Measurements from ENCODE around the gene OR2AE1. TPM values are rescaled to one million over a fixed set of nuclear protein-coding genes. Genes with fewer than 3 reads are reported as not detected.

OR2AE1 gene
- total RNA-seq, 6 donors from 2014 or later, result 0.59 to 0.67 TPM; not detected in 4

DNA sequence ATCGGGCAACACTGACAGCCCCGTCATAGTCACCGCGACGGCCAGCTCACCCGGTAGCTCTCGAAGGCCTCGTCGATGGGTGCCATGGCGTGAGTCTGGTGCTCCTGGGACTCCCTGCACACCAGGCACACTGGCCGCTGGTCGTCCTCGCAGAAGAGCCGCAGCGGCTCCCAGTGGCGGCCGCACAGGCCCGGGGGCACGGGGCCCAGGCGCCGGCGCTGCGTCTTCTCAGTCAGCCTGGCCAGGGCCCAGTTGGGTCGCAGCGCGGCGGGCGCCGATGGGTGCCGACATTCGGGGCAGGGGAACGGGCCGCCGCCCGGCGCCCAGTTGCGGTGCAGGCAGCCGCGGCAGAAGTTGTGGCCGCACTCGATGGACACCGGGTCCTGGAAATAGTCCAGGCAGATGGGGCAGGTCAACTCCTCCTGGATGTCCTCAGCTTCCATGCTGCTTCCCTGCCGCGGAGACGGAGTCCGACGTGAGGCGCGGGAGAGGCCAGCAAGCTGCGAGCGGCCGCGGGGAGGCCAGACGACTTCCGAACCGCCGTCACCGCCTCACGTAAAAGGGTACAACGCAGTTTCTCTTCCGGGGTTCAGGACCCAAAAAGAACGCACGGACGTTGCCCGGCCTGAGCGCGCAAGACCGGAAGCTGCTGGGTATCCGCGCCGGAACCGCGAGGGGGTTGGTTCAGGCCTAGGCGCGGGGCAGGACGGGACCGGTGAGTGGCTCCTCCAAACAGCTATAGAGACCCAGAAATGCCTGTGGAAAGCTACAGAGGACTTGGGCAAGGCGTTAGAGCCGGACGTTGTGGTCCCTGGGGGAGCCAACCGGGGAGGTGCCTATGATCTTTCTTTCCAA lies 42.4 kb upstream of the OR2AE1 start, which contains the start of gene TRIM4:
Gene TRIM4, minus strand, starts transcription at position 572 of the 855 bp plus-strand sequence. Its CDS starts 129 bp downstream, at position 443.
- H3K4me1 ChIP-seq, result peaks cover 37 to 51% (median 38%) of the 10 kb centered on the region in 4 donors
- peak; percentile 94 to 95 for DNase-seq
- peak; percentile 99 for ATAC-seq (ENCODE audit: low FRiP score in 2 of 2)
- peaks cover 0 to 19% (median 3%) of the 10 kb centered on the region in 4 donors for H3K36me3 ChIP-seq
- H3K4me3 ChIP-seq, result peak within 1 kb of the TSS; percentile 84 to 92 (median 89)
- no peaks in the 10 kb centered on the region for H3K9me3 ChIP-seq
- WGBS, 2 donors, result 1 to 3% methylated on average over 32 to 36 of the region's 81 CpGs
- peak within 1 kb of the TSS; percentile 94 to 98 (median 96) for H3K27ac ChIP-seq
- H3K27me3 ChIP-seq, result no peaks in the 10 kb centered on the region
- peak; percentile 86 to 94 for TF ChIP-seq POLR2AphosphoS5 (IDR thresholded peaks at IDR 0.05)
- TF ChIP-seq POLR2A (IDR thresholded peaks at IDR 0.05), result peak; percentile 59 to 93 (median 86)
- TF ChIP-seq EP300 (IDR thresholded peaks at IDR 0.05), result peak in 1 of 4 donors; percentile 55
- TF ChIP-seq, protein P1, sequence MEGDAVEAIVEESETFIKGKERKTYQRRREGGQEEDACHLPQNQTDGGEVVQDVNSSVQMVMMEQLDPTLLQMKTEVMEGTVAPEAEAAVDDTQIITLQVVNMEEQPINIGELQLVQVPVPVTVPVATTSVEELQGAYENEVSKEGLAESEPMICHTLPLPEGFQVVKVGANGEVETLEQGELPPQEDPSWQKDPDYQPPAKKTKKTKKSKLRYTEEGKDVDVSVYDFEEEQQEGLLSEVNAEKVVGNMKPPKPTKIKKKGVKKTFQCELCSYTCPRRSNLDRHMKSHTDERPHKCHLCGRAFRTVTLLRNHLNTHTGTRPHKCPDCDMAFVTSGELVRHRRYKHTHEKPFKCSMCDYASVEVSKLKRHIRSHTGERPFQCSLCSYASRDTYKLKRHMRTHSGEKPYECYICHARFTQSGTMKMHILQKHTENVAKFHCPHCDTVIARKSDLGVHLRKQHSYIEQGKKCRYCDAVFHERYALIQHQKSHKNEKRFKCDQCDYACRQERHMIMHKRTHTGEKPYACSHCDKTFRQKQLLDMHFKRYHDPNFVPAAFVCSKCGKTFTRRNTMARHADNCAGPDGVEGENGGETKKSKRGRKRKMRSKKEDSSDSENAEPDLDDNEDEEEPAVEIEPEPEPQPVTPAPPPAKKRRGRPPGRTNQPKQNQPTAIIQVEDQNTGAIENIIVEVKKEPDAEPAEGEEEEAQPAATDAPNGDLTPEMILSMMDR (IDR thresholded peaks at IDR 0.05), result peak in 5 of 6 experiments; percentile 15 to 47 (median 29)

DNA sequence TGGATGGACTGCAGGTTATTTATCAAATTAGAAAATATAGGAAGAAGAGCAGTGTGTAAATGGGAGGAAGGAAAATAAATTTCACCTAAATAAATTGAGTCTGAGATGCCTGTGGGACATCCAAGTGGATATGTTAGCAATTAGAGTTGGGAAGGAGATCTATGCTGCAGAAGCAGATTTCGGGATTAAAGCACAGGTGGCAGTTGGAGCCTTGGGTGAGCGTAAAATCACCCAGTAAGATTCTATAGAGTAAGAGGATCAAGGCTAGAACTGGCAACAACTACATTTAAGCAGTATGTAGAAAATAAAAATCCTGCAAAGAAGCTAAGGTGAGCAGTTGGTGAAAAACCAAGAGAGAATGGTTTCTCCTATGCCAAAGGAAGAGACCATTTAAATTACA lies 34.1 kb upstream of the OR2AE1 start:
- WGBS, 2 donors, result 94 to 100% methylated on average over 2 of the region's 2 CpGs
- no peak overlapping the region for H3K4me3 ChIP-seq
- DNase-seq, result no peak
- peaks cover 11 to 46% (median 37%) of the 10 kb centered on the region in 4 donors for H3K36me3 ChIP-seq
- peaks cover 2 to 20% (median 8%) of the 10 kb centered on the region in 4 donors for H3K4me1 ChIP-seq
- no peaks in the 10 kb centered on the region for H3K27me3 ChIP-seq
- ATAC-seq (ENCODE audit: low FRiP score in 2 of 2), result no peak
- H3K9me3 ChIP-seq, result no peaks in the 10 kb centered on the region
- TF ChIP-seq EP300 (IDR thresholded peaks at IDR 0.05), result no peak
- TF ChIP-seq, protein P1 (IDR thresholded peaks at IDR 0.05), result no peak
- TF ChIP-seq POLR2A (IDR thresholded peaks at IDR 0.05), result no peak
- no peak for TF ChIP-seq POLR2AphosphoS5 (IDR thresholded peaks at IDR 0.05)
- H3K27ac ChIP-seq, result no peak overlapping the region

DNA sequence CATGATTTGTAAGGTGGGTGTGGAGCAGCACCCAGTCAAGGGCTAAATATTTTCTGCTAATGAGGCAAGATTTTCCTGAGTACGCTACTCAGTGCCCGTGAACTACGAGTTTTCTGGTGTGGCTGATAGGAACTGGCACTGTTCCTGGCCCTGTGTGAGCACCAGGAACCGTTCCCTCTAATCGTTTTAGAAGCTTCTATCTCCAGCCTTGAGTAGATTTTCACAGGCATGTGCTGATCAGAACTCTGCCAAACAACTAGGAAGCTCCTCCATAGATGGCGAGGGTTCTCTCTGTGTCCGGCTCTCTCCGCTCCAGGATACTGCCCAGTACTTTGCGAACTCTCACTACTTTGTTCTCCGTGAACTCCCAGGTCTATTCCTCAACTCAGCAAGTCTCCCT lies 24.7 kb upstream of the OR2AE1 start:
- no peak for ATAC-seq (ENCODE audit: low FRiP score in 2 of 2)
- DNase-seq, result no peak
- H3K4me3 ChIP-seq, result no peak overlapping the region
- H3K36me3 ChIP-seq, result peaks cover 26 to 83% (median 70%) of the 10 kb centered on the region in 4 donors
- H3K9me3 ChIP-seq, result no peaks in the 10 kb centered on the region
- 96 to 97% methylated on average over 10 of the region's 10 CpGs for WGBS, 2 donors
- H3K27ac ChIP-seq, result no peak overlapping the region
- H3K4me1 ChIP-seq, result no peaks in the 10 kb centered on the region
- TF ChIP-seq, protein P1 (IDR thresholded peaks at IDR 0.05), result no peak
- TF ChIP-seq EP300 (IDR thresholded peaks at IDR 0.05) (no peak), POLR2A (IDR thresholded peaks at IDR 0.05) (no peak), POLR2AphosphoS5 (IDR thresholded peaks at IDR 0.05) (no peak)
- no peaks in the 10 kb centered on the region for H3K27me3 ChIP-seq

DNA sequence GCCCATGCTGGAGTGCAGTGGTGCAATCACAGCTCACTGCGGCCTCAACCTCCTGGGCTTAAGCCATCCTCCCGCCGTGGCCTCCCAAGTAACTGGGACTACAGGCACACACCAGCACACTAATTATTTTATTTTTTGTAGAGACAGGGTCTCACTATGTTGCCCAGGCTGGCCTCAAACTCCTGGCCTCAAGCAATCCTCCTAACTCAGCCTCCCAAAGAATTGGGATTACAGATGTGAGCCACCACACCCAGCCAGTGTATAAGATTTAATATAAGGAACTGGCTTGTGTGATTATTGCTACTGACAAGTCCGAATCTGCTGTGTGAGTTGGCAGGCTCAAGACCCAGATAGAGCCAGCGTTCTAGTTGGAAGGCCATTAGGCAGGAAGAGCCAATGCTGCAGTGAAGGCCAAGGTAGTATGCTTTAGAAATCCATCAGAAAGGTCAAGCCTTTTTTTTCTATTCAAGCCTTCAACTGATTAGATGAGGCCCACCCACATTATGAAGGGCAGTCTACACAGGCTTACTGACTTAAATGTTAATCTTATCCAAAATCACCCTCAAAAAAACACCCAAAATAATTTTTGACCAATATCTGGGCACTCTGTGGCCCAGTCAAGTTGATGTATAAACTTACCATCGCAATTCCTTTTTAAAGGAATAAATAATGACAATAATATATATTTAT lies 23.1 kb upstream of the OR2AE1 start:
- no peak overlapping the region for H3K27ac ChIP-seq
- TF ChIP-seq EP300 (IDR thresholded peaks at IDR 0.05), result no peak
- TF ChIP-seq, protein P1 (IDR thresholded peaks at IDR 0.05), result no peak
- no peak for TF ChIP-seq POLR2A (IDR thresholded peaks at IDR 0.05)
- no peak for TF ChIP-seq POLR2AphosphoS5 (IDR thresholded peaks at IDR 0.05)
- no peaks in the 10 kb centered on the region for H3K4me1 ChIP-seq
- WGBS, 2 donors, result 93 to 96% methylated on average over 6 of the region's 6 CpGs
- H3K27me3 ChIP-seq, result no peaks in the 10 kb centered on the region
- ATAC-seq (ENCODE audit: low FRiP score in 2 of 2) (no peak), DNase-seq (no peak)
- peaks cover 22 to 68% (median 55%) of the 10 kb centered on the region in 4 donors for H3K36me3 ChIP-seq
- H3K4me3 ChIP-seq, result no peak overlapping the region
- H3K9me3 ChIP-seq, result no peaks in the 10 kb centered on the region

All from upper lobe of left lung (tissue), 6 donors.